IMR-90 (cell line): ENCODE data around the gene AQP7.
"Not testable (repeated sequence)": the region's sequence is repeated elsewhere in the genome, so short reads cannot be mapped to it uniquely, and the experiment has no call there.

Source experiments
- BHLHE40 ChIP-seq: fragments of 150-350 bp; IDR thresholded peaks from 2 replicates; pipeline ENCODE4 v1.6.1; 2016; ENCODE audit warnings: mild to moderate bottlenecking, low read depth, low read length
- CEBPB ChIP-seq: IDR thresholded peaks from 2 replicates; pipeline ENCODE4 v1.6.1; 2012; ENCODE audit warnings: low read depth, low read length, improper control_type of control experiment
- CHD1 ChIP-seq: IDR thresholded peaks from 2 replicates; pipeline ENCODE4 v1.6.1; 2012; ENCODE audit warnings: low read depth, low read length, improper control_type of control experiment
- FOS ChIP-seq: fragments of 150-350 bp; IDR thresholded peaks from 2 replicates; pipeline ENCODE4 v1.6.1; 2016; ENCODE audit warnings: low read depth, low read length
- MAFK ChIP-seq: IDR thresholded peaks from 2 replicates; pipeline ENCODE4 v1.6.1; 2012; ENCODE audit warnings: low read depth, low read length, improper control_type of control experiment
- MXI1 ChIP-seq: IDR thresholded peaks from 2 replicates; pipeline ENCODE4 v1.6.1; 2012; ENCODE audit warnings: low read depth, mild to moderate bottlenecking, low read length, moderate library complexity, borderline replicate concordance
- POLR2A ChIP-seq: IDR thresholded peaks from 2 replicates; pipeline ENCODE4 v1.6.1; 2012; ENCODE audit warnings: mild to moderate bottlenecking, low read depth, low read length
- RAD21 ChIP-seq: IDR thresholded peaks from 2 replicates; pipeline ENCODE4 v1.6.1; 2012; ENCODE audit warnings: low read length, improper control_type of control experiment
- RCOR1 ChIP-seq: IDR thresholded peaks from 2 replicates; pipeline ENCODE4 v1.6.1; 2012; ENCODE audit warnings: mild to moderate bottlenecking, low read length, improper control_type of control experiment; ENCODE audit not compliant: insufficient replicate concordance
- RFX5 ChIP-seq: IDR thresholded peaks from 2 replicates; pipeline ENCODE4 v1.8.0; 2012; ENCODE audit warnings: low read depth, mild to moderate bottlenecking, low read length, moderate library complexity
- SMC3 ChIP-seq: fragments of 150-350 bp; IDR thresholded peaks from 2 replicates; pipeline ENCODE4 v1.6.1; 2016; ENCODE audit warnings: low read depth, mild to moderate bottlenecking, antibody characterized with exemption, low read length, moderate library complexity
- TF ChIP-seq, protein P1 (sequence below): conservative IDR thresholded peaks from 2 replicates; pipeline ENCODE4 v1.5.1; 2012; ENCODE audit warnings: mild to moderate bottlenecking, low read depth, low read length, improper control_type of control experiment
- TF ChIP-seq, protein P2 (sequence below): fragments of 150-350 bp; IDR thresholded peaks from 2 replicates; pipeline ENCODE4 v1.6.1; 2017; ENCODE audit warnings: mild to moderate bottlenecking, antibody characterized with exemption, low read length, low read depth
- TF ChIP-seq, protein P3 (sequence below): fragments of 150-350 bp; IDR thresholded peaks from 2 replicates; pipeline ENCODE4 v1.6.1; 2016; ENCODE audit warnings: low read depth, mild to moderate bottlenecking, low read length, moderate library complexity, borderline replicate concordance

DNA sequence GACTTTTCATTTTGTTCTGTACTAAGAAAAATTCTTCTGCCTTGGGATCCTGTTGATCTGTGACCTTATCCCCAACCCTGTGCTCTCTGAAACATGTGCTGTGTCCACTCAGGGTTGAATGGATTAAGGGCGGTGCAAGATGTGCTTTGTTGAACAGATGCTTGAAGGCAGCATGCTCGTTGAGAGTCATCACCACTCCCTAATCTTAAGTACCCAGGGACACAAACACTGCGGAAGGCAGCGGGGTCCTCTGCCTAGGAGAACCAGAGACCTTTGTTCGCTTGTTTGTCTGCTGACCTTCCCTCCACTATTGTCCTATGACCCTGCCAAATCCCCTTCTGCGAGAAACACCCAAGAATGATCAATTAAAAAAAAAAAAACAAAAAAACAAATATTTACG, 21.7 kb upstream of the AQP7 start:
- TF ChIP-seq, protein P1, sequence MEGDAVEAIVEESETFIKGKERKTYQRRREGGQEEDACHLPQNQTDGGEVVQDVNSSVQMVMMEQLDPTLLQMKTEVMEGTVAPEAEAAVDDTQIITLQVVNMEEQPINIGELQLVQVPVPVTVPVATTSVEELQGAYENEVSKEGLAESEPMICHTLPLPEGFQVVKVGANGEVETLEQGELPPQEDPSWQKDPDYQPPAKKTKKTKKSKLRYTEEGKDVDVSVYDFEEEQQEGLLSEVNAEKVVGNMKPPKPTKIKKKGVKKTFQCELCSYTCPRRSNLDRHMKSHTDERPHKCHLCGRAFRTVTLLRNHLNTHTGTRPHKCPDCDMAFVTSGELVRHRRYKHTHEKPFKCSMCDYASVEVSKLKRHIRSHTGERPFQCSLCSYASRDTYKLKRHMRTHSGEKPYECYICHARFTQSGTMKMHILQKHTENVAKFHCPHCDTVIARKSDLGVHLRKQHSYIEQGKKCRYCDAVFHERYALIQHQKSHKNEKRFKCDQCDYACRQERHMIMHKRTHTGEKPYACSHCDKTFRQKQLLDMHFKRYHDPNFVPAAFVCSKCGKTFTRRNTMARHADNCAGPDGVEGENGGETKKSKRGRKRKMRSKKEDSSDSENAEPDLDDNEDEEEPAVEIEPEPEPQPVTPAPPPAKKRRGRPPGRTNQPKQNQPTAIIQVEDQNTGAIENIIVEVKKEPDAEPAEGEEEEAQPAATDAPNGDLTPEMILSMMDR, result not testable (repeated sequence)
- not testable (repeated sequence) for TF ChIP-seq RCOR1, RAD21, POLR2A, CEBPB, MAFK, BHLHE40, RFX5, MXI1, SMC3, CHD1, FOS
- TF ChIP-seq, protein P2, sequence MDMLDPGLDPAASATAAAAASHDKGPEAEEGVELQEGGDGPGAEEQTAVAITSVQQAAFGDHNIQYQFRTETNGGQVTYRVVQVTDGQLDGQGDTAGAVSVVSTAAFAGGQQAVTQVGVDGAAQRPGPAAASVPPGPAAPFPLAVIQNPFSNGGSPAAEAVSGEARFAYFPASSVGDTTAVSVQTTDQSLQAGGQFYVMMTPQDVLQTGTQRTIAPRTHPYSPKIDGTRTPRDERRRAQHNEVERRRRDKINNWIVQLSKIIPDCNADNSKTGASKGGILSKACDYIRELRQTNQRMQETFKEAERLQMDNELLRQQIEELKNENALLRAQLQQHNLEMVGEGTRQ, result not testable (repeated sequence)
- TF ChIP-seq, protein P3, sequence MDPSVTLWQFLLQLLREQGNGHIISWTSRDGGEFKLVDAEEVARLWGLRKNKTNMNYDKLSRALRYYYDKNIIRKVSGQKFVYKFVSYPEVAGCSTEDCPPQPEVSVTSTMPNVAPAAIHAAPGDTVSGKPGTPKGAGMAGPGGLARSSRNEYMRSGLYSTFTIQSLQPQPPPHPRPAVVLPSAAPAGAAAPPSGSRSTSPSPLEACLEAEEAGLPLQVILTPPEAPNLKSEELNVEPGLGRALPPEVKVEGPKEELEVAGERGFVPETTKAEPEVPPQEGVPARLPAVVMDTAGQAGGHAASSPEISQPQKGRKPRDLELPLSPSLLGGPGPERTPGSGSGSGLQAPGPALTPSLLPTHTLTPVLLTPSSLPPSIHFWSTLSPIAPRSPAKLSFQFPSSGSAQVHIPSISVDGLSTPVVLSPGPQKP, result not testable (repeated sequence)
